T47D (cell line): ENCODE data around the gene CACNA1D.

ENCODE experiments used
- DNase-seq, 2 experiments: peaks; one replicate each; pipeline versions ENCODE4 v3.0.0 to v3.0.0-alpha.2; 2011 to 2012; ENCODE audit warnings: low read depth in 1 of 2, low spot score in 1 of 2
- JUND ChIP-seq: IDR thresholded peaks from 2 replicates; pipeline ENCODE4 v1.6.1; 2012; ENCODE audit warnings: low read depth
- in situ Hi-C: cut with HindIII; loops from 2 replicates; pipeline ENCODE4 v1.10.0; 2016; ENCODE audit warnings: low sequenced_read_pairs, low pct_unique_long_range_greater_than_20kb

Gene CACNA1D

GRCh38 chr3:53850895-53851294, 356.5 kb downstream of the CACNA1D start:
- TF ChIP-seq JUND = no peak
- in situ Hi-C loops = no loop called here
- DNase-seq = no peak

GRCh38 chr3:53856964-53857363, 362.6 kb downstream of the CACNA1D start:
- in situ Hi-C loops = no loop called here
- no peak for TF ChIP-seq JUND
- no peak for DNase-seq

DNA sequence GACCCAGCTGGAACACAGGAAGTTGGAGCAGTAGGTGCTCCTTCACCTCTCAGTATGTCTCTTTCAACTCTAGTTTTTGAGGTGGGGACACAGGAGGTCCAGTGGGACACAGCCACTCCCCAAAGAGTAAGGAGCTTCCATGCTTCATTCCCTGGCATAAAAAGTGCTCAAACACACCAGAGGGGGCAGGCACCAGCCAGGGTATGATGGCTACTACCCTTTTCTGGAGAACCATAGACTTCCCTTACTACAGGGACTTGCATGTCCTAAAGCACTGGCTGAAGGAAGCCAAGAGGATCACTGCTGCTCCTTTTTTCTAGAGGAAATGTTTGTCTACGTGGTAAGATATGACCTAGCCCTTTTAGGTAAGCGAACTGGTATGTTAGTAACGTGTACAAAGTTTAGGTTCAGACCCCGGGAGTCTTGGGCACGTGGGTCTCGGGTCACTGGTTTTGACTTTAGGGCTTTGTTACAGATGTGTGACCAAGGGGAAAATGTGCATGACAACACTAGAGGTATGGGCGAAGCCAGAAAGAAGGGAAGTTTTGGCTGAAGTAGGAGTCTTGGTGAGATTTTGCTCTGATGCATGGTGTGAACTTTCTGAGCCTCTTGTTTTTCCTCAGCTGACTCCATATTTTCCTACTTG, 363.8 kb downstream of the CACNA1D start:
- in situ Hi-C loops = no loop called here
- no peak for TF ChIP-seq JUND
- DNase-seq = no peak

DNA sequence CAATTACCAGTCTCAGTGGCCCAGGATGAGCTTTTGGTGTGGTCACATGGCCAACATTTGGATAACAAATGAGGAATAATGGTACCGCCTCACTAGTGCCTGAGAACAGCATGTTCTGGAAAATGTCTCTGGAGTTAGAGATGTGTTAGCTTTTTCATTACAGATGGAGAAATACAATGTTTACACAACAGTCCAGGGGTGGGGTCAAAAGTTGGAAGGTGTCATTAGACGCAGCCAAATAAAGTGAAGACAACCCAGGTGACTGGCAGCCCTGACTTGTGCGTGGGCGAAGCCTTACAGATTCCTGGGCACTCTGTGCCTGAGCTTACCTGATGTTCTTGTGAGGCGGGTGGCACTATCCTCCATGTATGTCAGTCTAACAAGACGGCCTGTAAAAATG, 364.8 kb downstream of the CACNA1D start:
- no peak for TF ChIP-seq JUND
- in situ Hi-C loops = no loop called here

GRCh38 chr3:53860196-53860595, 365.8 kb downstream of the CACNA1D start:
- DNase-seq = no peak
- TF ChIP-seq JUND = no peak
- in situ Hi-C loops = no loop called here

More for the DNA sequence above, 364.8 kb downstream of the CACNA1D start:
- DNase-seq = no peak

- no peak for TF ChIP-seq JUND
- no peak for DNase-seq
- in situ Hi-C loops = no loop called here
These were observed 367.8 kb downstream of the CACNA1D start for GRCh38 chr3:53862241-53862640.

GRCh38 chr3:53863145-53863544, 368.7 kb downstream of the CACNA1D start:
- TF ChIP-seq JUND = no peak
- in situ Hi-C loops = no loop called here
- DNase-seq = no peak
